Neural cell (in vitro differentiated cells): ENCODE data around the gene BSN.

Experiments
- CTCF ChIP-seq: fragments of 450-650 bp; IDR thresholded peaks from 2 replicates; pipeline ENCODE4 v1.5.1; 2014; ENCODE audit warnings: antibody characterized with exemption, mild to moderate bottlenecking, moderate library complexity; ENCODE audit not compliant: poor library complexity, severe bottlenecking
- EP300 ChIP-seq: fragments of 450-650 bp; conservative IDR thresholded peaks from 2 replicates; pipeline ENCODE4 v1.6.1; 2014; ENCODE audit warnings: antibody characterized with exemption, mild to moderate bottlenecking, moderate library complexity; ENCODE audit not compliant: poor library complexity, severe bottlenecking
- EZH2 ChIP-seq: fragments of 200-600, 300-800 bp; shearing (Covaris generic), sonication (generic); IDR thresholded peaks from 2 replicates; pipeline ENCODE4 v1.6.1; 2014; ENCODE audit warnings: antibody characterized with exemption, low read length, borderline replicate concordance, mild to moderate bottlenecking; ENCODE audit not compliant: insufficient read depth, poor library complexity, severe bottlenecking
- POLR2AphosphoS5 ChIP-seq: IDR thresholded peaks from 2 replicates; pipeline ENCODE4 v1.6.1; 2012
- REST ChIP-seq: IDR thresholded peaks from 2 replicates; pipeline ENCODE4 v1.6.1; 2012; ENCODE audit warnings: borderline replicate concordance
- TAF1 ChIP-seq: IDR thresholded peaks from 2 replicates; pipeline ENCODE4 v1.6.1; 2012; ENCODE audit warnings: low read depth

- TF ChIP-seq CTCF (no peak), POLR2AphosphoS5 (no peak), EZH2 (no peak), EP300 (no peak), TAF1 (no peak), REST (no peak)
Observed at GRCh38 chr3:49602049-49602554, 47.8 kb downstream of the BSN start.
